ENCODE results near the gene ALOX12B. TPM values are rescaled to one million over a fixed set of nuclear protein-coding genes. Genes with fewer than 3 reads are reported as not detected.
A peak's percentile ranks its signal among the peaks of the same experiment; 100 is the strongest.

Gene ALOX12B
- polyA plus RNA-seq, 1 of the 3 experiments (the other 2 are of a cell fraction), result 0.20 TPM

- peak; percentile 82 for DNase-seq
- H4K20me1 ChIP-seq (ENCODE audit: insufficient read depth), result peaks cover under 1% of the 10 kb centered on the region; the same call in 1 of the 2 replicates
- H2AFZ ChIP-seq (ENCODE audit: low read depth), result peak overlapping the region; percentile 97
- no peaks in the 10 kb centered on the region for H3K9me3 ChIP-seq
- no peaks in the 10 kb centered on the region for H3K36me3 ChIP-seq (replicated peaks in 1 of 2; ENCODE audit: control insufficient read depth in 1 of 2, insufficient read depth in 2 of 2, low read length in 1 of 2)
- peak overlapping the region; percentile 53 to 81 for H3K4me3 ChIP-seq (ENCODE audit: low read depth in 2 of 2, low read length in 1 of 2)
- peaks cover 0 to 27% of the 10 kb centered on the region in 2 experiments; a peak in 1 of 4 replicates for H3K4me1 ChIP-seq (ENCODE audit: control insufficient read depth in 1 of 2, insufficient read depth in 2 of 2, low read depth in 1 of 2, low read length in 1 of 2)
- no peak for TF ChIP-seq EZH2phosphoT487 (IDR thresholded peaks at IDR 0.05; ENCODE audit: borderline replicate concordance, low read depth)
- TF ChIP-seq TEAD4 (IDR thresholded peaks at IDR 0.05; ENCODE audit: borderline replicate concordance, insufficient read depth), result no peak
- no peak for TF ChIP-seq MAX (IDR thresholded peaks at IDR 0.05; ENCODE audit: low read depth)
- TF ChIP-seq MXI1 (IDR thresholded peaks at IDR 0.05; ENCODE audit: low read depth, low read length), result no peak
- TF ChIP-seq NFIC (IDR thresholded peaks at IDR 0.05; ENCODE audit: borderline replicate concordance), result no peak
- TF ChIP-seq, protein P1, sequence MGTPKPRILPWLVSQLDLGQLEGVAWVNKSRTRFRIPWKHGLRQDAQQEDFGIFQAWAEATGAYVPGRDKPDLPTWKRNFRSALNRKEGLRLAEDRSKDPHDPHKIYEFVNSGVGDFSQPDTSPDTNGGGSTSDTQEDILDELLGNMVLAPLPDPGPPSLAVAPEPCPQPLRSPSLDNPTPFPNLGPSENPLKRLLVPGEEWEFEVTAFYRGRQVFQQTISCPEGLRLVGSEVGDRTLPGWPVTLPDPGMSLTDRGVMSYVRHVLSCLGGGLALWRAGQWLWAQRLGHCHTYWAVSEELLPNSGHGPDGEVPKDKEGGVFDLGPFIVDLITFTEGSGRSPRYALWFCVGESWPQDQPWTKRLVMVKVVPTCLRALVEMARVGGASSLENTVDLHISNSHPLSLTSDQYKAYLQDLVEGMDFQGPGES (IDR thresholded peaks at IDR 0.05; ENCODE audit: low read depth, low read length), result no peak
- TF ChIP-seq MEF2A (IDR thresholded peaks at IDR 0.05; ENCODE audit: borderline replicate concordance, low read depth), result no peak
- TF ChIP-seq, protein P2, sequence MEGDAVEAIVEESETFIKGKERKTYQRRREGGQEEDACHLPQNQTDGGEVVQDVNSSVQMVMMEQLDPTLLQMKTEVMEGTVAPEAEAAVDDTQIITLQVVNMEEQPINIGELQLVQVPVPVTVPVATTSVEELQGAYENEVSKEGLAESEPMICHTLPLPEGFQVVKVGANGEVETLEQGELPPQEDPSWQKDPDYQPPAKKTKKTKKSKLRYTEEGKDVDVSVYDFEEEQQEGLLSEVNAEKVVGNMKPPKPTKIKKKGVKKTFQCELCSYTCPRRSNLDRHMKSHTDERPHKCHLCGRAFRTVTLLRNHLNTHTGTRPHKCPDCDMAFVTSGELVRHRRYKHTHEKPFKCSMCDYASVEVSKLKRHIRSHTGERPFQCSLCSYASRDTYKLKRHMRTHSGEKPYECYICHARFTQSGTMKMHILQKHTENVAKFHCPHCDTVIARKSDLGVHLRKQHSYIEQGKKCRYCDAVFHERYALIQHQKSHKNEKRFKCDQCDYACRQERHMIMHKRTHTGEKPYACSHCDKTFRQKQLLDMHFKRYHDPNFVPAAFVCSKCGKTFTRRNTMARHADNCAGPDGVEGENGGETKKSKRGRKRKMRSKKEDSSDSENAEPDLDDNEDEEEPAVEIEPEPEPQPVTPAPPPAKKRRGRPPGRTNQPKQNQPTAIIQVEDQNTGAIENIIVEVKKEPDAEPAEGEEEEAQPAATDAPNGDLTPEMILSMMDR (IDR thresholded peaks at IDR 0.05), result no peak
- no peak for TF ChIP-seq TAF1 (IDR thresholded peaks at IDR 0.05; ENCODE audit: borderline replicate concordance, low read depth, low read length)
- TF ChIP-seq, protein P3, sequence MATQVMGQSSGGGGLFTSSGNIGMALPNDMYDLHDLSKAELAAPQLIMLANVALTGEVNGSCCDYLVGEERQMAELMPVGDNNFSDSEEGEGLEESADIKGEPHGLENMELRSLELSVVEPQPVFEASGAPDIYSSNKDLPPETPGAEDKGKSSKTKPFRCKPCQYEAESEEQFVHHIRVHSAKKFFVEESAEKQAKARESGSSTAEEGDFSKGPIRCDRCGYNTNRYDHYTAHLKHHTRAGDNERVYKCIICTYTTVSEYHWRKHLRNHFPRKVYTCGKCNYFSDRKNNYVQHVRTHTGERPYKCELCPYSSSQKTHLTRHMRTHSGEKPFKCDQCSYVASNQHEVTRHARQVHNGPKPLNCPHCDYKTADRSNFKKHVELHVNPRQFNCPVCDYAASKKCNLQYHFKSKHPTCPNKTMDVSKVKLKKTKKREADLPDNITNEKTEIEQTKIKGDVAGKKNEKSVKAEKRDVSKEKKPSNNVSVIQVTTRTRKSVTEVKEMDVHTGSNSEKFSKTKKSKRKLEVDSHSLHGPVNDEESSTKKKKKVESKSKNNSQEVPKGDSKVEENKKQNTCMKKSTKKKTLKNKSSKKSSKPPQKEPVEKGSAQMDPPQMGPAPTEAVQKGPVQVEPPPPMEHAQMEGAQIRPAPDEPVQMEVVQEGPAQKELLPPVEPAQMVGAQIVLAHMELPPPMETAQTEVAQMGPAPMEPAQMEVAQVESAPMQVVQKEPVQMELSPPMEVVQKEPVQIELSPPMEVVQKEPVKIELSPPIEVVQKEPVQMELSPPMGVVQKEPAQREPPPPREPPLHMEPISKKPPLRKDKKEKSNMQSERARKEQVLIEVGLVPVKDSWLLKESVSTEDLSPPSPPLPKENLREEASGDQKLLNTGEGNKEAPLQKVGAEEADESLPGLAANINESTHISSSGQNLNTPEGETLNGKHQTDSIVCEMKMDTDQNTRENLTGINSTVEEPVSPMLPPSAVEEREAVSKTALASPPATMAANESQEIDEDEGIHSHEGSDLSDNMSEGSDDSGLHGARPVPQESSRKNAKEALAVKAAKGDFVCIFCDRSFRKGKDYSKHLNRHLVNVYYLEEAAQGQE (IDR thresholded peaks at IDR 0.05; ENCODE audit: low read depth, low read length), result no peak
- TF ChIP-seq FOSL2 (IDR thresholded peaks at IDR 0.05; ENCODE audit: borderline replicate concordance, low read depth), result no peak
- no peak for TF ChIP-seq NRF1 (IDR thresholded peaks at IDR 0.05; ENCODE audit: low read depth, low read length)
- no peak for TF ChIP-seq TCF12 (IDR thresholded peaks at IDR 0.05)
- no peak for TF ChIP-seq YY1 (IDR thresholded peaks at IDR 0.05; ENCODE audit: low read depth)
- peak overlapping the region; percentile 97 for H3K4me2 ChIP-seq
- no peaks in the 10 kb centered on the region for H3K9me2 ChIP-seq
- H3F3A ChIP-seq (replicated peaks; ENCODE audit: insufficient read depth), result peaks cover 24% of the 10 kb centered on the region
- CTCF ChIA-PET, result interaction anchor here (0.7 to 4.9 kb wide), 8 partner anchors 12 to 110 kb away, joined by 3 to 50 read pairs (median 5); partner anchors contain the start of gene PER1
- 1% methylated on average over 35 of the region's 35 CpGs for WGBS (ENCODE audit: low lambda C conversion rate)
- peak overlapping the region; percentile 17 to 54; a peak in 2 of 4 replicates for H3K27ac ChIP-seq (ENCODE audit: low read depth in 2 of 2, low read length in 1 of 2)
- H3K9ac ChIP-seq, result peak overlapping the region; percentile 62
- POLR2A ChIA-PET, result interaction anchor here (1.3 to 2.0 kb wide), 3 partner anchors 15 to 47 kb away, joined by 5 to 6 read pairs (median 5); no protein-coding TSS in a partner anchor
- no peaks in the 10 kb centered on the region; the same call in 1 of the 2 replicates for H3K27me3 ChIP-seq (ENCODE audit: insufficient read depth)
- H3K79me2 ChIP-seq (ENCODE audit: insufficient read depth), result no peaks in the 10 kb centered on the region
Observed at GRCh38 chr17:8125947-8126490, 38.5 kb upstream of the ALOX12B start.
